Uterus (tissue), 4 donors: ENCODE data around the gene PLXNA4. TPM values are rescaled to one million over a fixed set of nuclear protein-coding genes. Genes with fewer than 3 reads are reported as not detected.

Experiments used
- DNase-seq, 2 donors: peaks; one replicate each; pipeline ENCODE4 v3.0.0-alpha.2; 2019 to 2020
- H3K27ac ChIP-seq, 2 donors: fragments of 200-600 bp; sonication (generic); 1 replicate in 1 of 2; 2 replicates in 1 of 2; pipeline ENCODE4 v1.5.1; 2016 to 2018
- H3K27me3 ChIP-seq, 2 donors: fragments of 200-600 bp; sonication (generic); one replicate each; pipeline ENCODE4 v1.5.1; 2018 to 2019; ENCODE audit warnings: control low read depth in 1 of 2
- H3K36me3 ChIP-seq, 2 donors: fragments of 200-600 bp; sonication (generic); one replicate each; pipeline ENCODE4 v1.5.1; 2019; ENCODE audit warnings: control low read depth in 1 of 2
- H3K4me1 ChIP-seq, 2 donors: fragments of 200-600 bp; sonication (generic); one replicate each; pipeline ENCODE4 v1.5.1; 2018 to 2019; ENCODE audit warnings: control low read depth in 1 of 2
- H3K4me3 ChIP-seq, 2 donors: fragments of 200-600 bp; sonication (generic); 1 replicate in 1 of 2; 2 replicates in 1 of 2; pipeline ENCODE4 v1.5.1; 2018 to 2019; ENCODE audit warnings: mild to moderate bottlenecking in 1 of 2
- H3K9me3 ChIP-seq, 2 donors: fragments of 200-600 bp; sonication (generic); one replicate each; pipeline ENCODE4 v1.5.1; 2019; ENCODE audit warnings: control low read depth in 1 of 2
- POLR2A ChIP-seq, 2 donors: fragments of 450-650 bp; IDR thresholded peaks; one replicate each; pipeline ENCODE4 v1.6.1; 2016; ENCODE audit warnings: antibody characterized with exemption in 2 of 2, mild to moderate bottlenecking in 1 of 2, moderate library complexity in 1 of 2
- intact Hi-C: fragments of 100-400 bp; cut with DNase I; formaldehyde crosslinking; loops from one replicate; pipeline ENCODE4 v1.15.1; 2023; ENCODE audit warnings: low total_unique reads
- total RNA-seq, 4 donors: library from RNA; depleted of rRNA in 3 of 4; stranded (reverse); fragments of >200 nt in 3 of 4; gene quantifications; one replicate each; pipeline versions ENCODE4 v1.1.0 to v1.2.4, GENCODE V29; 2014 to 2023
- TF ChIP-seq, protein P1 (sequence below), 4 experiments: fragments of 200-600 bp in 2 of 4; fragments of 450-650 bp in 2 of 4; sonication (generic) in 2 of 4; IDR thresholded peaks; one replicate each; pipeline ENCODE4 v1.5.1; 2016 to 2019; ENCODE audit warnings: antibody characterized with exemption in 4 of 4, mild to moderate bottlenecking in 2 of 4, moderate library complexity in 1 of 4
- donor health status: DM: yes; HTN: yes; CAD: no.

Gene PLXNA4
- total RNA-seq, 4 donors from 2014 or later = 4.1 to 16.5 (median 7.7) TPM

DNA sequence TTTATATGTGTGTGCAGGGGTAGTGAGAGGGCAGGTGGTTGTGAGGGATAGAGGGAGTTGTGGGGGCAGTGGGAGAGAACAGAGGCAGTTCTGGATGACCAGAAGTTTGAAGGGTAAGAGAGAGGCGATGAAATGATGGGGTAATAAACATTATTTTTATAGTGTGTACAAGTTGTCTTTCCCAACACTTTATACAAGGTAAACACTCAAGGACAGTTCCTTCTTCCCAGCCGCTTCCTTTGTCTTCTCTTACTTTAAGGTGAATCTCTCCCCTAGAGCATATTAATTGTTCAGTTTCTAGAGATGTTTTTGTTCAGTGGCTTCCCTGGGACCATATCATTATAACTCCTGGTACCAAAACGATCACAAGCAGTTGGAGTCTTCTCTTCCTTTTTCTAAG lies 475.8 kb downstream of the PLXNA4 start:
- no peak overlapping the region for H3K4me3 ChIP-seq
- TF ChIP-seq POLR2A (IDR thresholded peaks at IDR 0.05) = no peak
- TF ChIP-seq, protein P1, sequence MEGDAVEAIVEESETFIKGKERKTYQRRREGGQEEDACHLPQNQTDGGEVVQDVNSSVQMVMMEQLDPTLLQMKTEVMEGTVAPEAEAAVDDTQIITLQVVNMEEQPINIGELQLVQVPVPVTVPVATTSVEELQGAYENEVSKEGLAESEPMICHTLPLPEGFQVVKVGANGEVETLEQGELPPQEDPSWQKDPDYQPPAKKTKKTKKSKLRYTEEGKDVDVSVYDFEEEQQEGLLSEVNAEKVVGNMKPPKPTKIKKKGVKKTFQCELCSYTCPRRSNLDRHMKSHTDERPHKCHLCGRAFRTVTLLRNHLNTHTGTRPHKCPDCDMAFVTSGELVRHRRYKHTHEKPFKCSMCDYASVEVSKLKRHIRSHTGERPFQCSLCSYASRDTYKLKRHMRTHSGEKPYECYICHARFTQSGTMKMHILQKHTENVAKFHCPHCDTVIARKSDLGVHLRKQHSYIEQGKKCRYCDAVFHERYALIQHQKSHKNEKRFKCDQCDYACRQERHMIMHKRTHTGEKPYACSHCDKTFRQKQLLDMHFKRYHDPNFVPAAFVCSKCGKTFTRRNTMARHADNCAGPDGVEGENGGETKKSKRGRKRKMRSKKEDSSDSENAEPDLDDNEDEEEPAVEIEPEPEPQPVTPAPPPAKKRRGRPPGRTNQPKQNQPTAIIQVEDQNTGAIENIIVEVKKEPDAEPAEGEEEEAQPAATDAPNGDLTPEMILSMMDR (IDR thresholded peaks at IDR 0.05) = no peak
- H3K4me1 ChIP-seq = no peaks in the 10 kb centered on the region
- DNase-seq = no peak
- no peaks in the 10 kb centered on the region for H3K9me3 ChIP-seq
- no peaks in the 10 kb centered on the region for H3K27me3 ChIP-seq
- no peaks in the 10 kb centered on the region for H3K36me3 ChIP-seq
- no peak overlapping the region for H3K27ac ChIP-seq
- intact Hi-C loops = no loop called here

DNA sequence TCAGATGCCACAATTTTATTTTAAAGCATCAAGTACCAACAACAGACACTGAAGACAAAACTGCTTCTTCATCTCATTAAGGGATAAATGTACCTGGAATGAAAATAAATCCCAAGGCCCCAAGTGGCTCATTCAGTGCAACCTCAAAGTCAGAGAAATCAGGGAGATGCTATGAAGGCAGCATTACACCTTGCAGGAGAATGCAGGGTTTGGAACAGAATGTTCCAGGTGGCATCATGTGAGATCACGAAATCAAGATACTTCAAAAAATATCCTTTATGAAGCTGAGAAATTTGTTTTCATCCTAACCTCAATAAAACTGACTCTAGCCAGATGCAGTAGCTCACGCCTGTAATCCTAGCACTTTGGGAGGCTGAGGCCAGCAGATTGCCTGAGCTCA lies 477.1 kb downstream of the PLXNA4 start:
- peak in 1 of 2 donors; percentile 10 for DNase-seq
- no peaks in the 10 kb centered on the region for H3K36me3 ChIP-seq
- TF ChIP-seq, protein P1 (IDR thresholded peaks at IDR 0.05) = no peak
- TF ChIP-seq POLR2A (IDR thresholded peaks at IDR 0.05) = no peak
- H3K27me3 ChIP-seq = no peaks in the 10 kb centered on the region
- H3K4me3 ChIP-seq = no peak overlapping the region
- intact Hi-C loops = no loop called here
- no peak overlapping the region for H3K27ac ChIP-seq
- H3K4me1 ChIP-seq = no peaks in the 10 kb centered on the region
- no peaks in the 10 kb centered on the region for H3K9me3 ChIP-seq

DNA sequence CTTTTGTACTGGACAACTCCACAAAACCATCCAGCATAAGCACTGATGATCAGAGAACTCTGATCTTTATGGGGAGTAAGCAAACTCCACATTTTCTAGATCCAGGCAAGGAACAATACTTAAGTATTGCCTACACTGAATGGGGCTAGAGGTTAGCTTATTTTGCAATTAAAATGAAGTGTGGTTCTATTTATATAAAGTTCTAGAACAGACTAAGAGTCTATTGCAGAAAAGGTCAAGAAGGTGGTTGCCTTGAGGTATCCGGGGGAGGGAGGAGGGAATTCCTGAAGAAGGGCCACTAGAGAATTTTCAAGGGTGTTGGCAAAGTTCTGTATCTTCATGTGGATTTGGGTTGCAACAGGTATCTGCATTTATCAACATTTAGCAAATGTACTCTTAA lies 477.9 kb downstream of the PLXNA4 start:
- Histone ChIP-seq H3K27ac (no peak overlapping the region), H3K4me3 (no peak overlapping the region), H3K9me3 (no peaks in the 10 kb centered on the region), H3K36me3 (no peaks in the 10 kb centered on the region), H3K4me1 (no peaks in the 10 kb centered on the region), H3K27me3 (no peaks in the 10 kb centered on the region)
- TF ChIP-seq POLR2A (IDR thresholded peaks at IDR 0.05) = no peak
- TF ChIP-seq, protein P1 (IDR thresholded peaks at IDR 0.05) = no peak
- intact Hi-C loops = no loop called here
- no peak for DNase-seq

DNA sequence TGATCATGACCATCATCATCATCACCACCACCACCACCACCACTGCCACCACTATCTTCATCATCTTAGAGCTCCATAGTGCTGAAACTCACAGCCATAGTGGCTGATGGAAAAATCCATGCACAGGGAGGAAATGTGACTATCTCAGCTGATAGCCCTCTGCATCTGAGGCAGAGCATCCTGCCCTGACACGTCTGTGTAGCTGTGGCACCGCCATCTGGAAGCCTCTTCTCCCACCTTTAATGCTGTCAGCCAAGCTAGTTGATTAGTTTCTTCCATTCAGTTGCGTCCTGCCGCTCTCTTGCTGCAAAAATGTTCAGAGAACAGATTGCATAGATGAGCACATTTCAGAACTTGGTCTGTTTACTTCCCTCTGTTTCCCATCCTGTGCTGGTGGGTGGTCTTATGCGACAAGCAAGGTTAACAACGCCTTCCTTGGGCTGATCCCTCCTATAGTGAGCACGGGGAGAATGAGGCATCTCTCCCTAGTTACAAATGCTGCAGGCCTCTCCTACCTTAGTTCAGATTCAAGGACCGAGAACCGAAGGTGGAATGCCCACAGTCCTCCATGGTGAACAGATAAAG lies 478.6 kb downstream of the PLXNA4 start:
- Histone ChIP-seq H3K4me1 (no peaks in the 10 kb centered on the region), H3K9me3 (no peaks in the 10 kb centered on the region), H3K4me3 (no peak overlapping the region), H3K27me3 (no peaks in the 10 kb centered on the region), H3K27ac (no peak overlapping the region), H3K36me3 (no peaks in the 10 kb centered on the region)
- intact Hi-C loops = no loop called here
- TF ChIP-seq, protein P1 (IDR thresholded peaks at IDR 0.05) = no peak
- no peak for TF ChIP-seq POLR2A (IDR thresholded peaks at IDR 0.05)
- DNase-seq = peak in 1 of 2 donors; percentile 1

DNA sequence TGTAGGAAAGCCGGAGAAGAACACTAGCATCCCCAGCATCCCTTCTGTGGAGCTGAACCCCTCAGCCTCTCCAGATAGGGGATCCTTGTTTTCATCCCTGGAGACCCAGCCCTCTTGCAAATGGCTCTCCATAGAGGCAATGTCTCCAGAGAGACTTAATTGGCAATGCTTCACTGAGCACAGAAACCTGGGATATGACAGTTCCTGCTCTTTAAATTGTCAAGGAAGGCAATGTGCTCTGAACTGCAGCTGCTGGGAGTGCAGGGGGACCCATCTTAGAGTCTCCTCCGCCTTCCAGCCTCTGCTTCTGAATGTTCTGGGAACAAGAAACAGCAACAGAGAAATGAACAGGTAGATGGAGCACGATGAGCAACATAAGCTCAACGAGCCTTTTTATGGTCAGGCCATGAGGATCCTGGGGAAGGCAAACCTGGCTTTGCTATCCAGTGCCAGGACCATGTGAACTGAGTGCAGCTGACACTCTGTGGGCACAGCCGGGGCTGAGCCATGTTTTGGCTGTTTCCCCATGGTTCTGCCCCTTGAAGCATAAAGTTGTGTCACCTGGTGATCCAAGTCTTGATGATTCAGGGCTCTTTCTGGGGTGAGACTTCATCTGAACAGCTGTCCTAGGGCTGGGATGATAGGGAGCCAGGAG lies 481.0 kb downstream of the PLXNA4 start:
- no peak for TF ChIP-seq POLR2A (IDR thresholded peaks at IDR 0.05)
- H3K4me3 ChIP-seq = no peak overlapping the region
- H3K27ac ChIP-seq = no peak overlapping the region
- H3K4me1 ChIP-seq = no peaks in the 10 kb centered on the region
- DNase-seq = no peak
- no peaks in the 10 kb centered on the region for H3K9me3 ChIP-seq
- intact Hi-C loops = no loop called here
- no peaks in the 10 kb centered on the region for H3K36me3 ChIP-seq
- H3K27me3 ChIP-seq = no peaks in the 10 kb centered on the region
